ENCODE results near the gene SGMS1.
A peak's percentile ranks its signal among the peaks of the same experiment; 100 is the strongest.

Gene SGMS1

GRCh38 chr10:50397312-50398140, 226.2 kb downstream of the SGMS1 start:
- DNase-seq (ENCODE audit: low spot score), result no peak

- peak; percentile 73 for DNase-seq (ENCODE audit: low spot score)
Observed at GRCh38 chr10:50396491-50397311, 227.1 kb downstream of the SGMS1 start.

DNA sequence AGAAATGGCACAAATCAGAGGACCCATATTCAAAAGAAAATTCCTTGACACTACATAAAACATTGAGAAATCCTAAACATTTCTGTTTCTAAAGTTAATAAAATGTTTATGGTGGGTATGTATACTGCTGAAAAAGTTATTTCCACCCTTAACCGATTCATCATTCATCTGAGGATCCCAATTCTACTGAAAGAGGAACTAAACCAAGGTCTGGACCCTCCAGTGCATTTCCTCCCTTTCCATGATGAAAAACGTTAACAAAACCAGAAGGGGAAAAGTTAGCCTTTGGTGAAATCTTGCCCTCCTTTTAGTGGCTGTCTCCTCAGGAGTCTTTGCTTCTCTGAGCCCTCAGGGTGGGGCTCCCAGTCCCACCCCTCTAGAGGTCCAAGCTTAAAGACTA, 227.9 kb downstream of the SGMS1 start:
- DNase-seq (ENCODE audit: low spot score), result no peak

DNA sequence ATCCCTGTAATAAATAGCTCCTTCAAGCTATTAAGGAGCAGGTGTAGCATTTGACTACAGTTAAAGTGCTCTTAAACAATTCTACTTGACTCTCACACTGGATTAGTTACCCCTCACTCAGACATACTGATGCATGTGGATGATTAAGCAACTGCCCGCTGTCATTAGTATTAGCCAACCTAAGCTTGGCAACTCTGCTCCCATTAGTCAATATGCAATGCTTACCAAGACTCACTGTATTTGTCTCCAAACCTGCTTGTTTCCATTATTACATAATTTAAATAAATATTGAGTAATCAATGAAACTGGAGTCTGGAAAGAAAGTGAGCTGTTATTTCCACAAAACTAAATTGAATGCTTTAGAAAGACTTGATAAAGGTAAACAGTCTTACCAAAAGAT, 228.5 kb downstream of the SGMS1 start:
- no peak for DNase-seq (ENCODE audit: low spot score)

GRCh38 chr10:50394832-50395231, 228.9 kb downstream of the SGMS1 start:
- DNase-seq (ENCODE audit: low spot score), result no peak

DNA sequence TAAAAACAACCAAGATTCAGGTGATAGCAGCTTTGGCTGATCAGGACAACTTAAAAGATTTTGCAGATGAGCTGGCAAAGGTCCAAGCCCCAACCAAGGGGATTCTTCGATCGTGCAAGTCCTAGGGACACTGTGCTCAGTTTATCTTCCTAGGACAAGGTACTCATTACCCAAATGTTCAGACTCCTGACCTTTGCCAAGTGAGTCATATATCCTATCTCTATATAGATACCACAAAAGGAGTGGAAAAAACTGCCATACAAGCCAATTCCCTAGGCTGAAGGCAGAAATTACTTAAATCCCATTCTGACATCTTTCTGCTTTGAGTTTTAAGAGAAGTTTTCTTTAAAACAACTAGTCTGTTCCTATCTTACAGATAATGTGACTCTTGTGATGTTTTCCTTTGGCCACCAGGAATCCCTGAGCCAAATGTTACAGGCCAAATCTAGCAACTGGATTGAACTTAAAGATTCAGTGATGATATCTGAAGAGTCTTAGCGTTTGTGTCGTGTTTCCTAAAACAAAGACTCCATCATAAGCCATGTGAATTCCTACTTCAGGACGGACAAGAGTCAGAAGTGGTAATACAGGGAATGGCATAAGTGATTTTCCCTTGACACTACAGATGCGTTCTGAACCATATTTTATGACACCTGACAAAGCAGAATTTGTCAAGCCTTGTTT, 229.8 kb downstream of the SGMS1 start:
- DNase-seq (ENCODE audit: low spot score), result peak; percentile 40

DNA sequence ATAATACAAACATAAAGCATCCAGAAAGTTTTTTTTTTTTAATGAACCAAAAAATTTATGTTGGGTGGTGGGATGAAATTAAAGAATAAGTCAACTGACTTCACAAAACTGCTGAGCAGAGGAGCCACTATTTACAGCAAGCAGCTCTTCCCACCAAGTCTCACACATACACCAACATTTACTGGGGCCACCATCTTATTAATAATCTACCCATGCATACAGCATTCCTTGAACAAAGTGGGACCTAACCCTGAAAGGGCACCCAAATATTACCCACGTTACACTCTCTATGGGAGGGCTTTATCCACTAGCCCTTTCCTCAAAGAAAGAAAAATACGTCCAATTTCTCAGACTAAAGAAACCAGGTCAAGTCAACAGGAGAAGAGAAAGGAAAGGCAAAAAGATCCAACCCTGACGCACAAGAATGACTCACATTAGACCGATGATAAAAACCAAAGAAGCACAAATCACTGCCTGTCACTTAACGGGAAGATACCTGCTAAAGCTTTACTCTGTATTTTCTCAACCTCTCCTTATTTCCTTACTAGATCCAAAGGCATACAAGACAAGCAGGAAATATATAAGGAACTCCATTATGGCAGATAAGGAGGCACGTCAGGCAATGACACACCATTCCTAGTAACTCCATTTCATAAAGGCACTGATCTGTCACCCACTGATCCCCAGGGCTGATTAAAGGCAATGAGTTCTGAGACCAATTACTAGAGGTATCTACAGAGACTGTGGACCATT, 230.6 kb downstream of the SGMS1 start:
- peak; percentile 26 for DNase-seq (ENCODE audit: low spot score)

GRCh38 chr10:50392426-50392825, 231.3 kb downstream of the SGMS1 start:
- DNase-seq (ENCODE audit: low spot score), result no peak

DNA sequence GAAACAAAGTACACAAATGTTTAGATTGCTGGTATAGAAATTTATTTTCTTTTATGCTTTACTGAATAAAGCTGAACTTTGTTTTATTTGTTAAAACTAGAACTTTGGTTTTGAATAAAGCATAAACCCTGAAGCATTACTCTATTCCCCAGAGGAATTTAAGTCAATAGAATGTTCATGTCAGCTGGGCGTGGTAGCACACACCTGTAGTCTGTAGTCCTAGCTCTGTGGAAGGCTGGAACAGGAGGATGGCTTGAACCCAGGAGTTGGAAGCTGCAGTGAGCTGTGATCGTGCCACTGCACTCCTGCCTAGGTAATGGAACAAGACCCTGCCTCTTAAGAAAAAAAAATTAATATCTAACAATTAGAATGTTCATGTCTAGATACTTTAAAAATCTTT, 233.5 kb downstream of the SGMS1 start:
- DNase-seq (ENCODE audit: low spot score), result no peak

DNA sequence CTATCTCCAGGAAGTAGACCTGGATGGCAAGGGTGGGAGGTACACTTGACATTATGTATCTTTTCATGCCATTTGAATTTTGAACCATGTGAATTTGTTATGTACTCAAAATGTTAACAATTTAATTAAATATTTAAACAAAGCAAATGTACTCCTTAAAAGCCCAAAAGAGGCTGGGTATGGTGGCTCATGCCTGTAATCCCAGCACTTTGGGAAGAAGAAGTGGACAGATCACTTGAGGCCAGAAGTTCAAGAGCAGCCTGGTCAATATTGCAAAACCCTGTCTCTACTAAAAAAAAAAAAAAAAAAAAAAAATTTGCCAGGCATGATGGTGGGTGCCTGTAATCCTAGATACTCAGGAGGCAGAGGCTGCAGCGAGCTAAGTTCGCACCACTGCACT, 235.6 kb downstream of the SGMS1 start:
- no peak for DNase-seq (ENCODE audit: low spot score)

- DNase-seq (ENCODE audit: low spot score), result no peak
Observed at GRCh38 chr10:50387732-50388073, 236.1 kb downstream of the SGMS1 start.

GRCh38 chr10:50387007-50387731, 236.6 kb downstream of the SGMS1 start:
- no peak for DNase-seq (ENCODE audit: low spot score)

DNA sequence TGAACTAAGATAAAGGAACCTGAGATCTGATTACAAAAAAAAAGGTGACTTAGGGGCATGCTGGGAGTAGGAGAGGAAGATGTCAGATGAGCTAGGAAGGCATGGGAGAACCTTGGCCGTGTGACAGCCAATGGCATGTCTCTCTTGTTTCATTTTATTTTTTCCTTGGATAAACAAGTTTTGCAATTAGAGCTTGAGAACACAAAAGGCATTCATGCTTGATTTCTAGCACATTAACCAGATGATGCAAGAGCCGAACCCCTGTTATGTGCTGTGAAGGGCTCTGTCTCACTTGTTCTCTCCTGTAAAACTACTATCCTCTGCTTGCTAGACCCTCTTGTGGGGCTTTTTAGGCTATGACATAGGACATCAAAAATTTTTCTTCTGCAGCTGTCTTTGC, 238.1 kb downstream of the SGMS1 start:
- DNase-seq (ENCODE audit: low spot score), result no peak

GRCh38 chr10:50384898-50385297, 238.9 kb downstream of the SGMS1 start:
- DNase-seq (ENCODE audit: low spot score), result no peak

- DNase-seq (ENCODE audit: low spot score), result no peak
Observed at GRCh38 chr10:50384238-50384637, 239.5 kb downstream of the SGMS1 start.

DNA sequence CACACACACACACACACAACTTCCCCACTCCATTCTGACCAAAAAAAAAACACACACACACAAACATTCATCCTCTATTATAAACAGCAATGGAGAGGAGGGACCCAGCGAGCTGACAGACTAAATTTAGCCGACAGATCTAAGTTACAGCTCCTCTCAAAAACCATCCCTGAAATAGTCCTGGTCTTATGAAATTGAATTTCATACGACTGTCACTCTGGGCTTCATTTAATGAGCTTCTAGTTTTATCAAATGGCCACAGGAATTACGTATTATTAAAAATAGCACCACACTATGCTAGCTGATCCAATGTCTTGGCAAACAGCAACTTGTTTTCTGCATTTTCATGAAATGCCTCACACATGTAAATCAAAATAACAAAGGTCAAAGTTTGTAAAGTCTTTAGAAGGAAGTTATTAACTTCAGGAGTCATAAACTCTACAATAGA, 241.2 kb downstream of the SGMS1 start:
- DNase-seq (ENCODE audit: low spot score), result no peak

GRCh38 chr10:50381642-50382041, 242.1 kb downstream of the SGMS1 start:
- DNase-seq (ENCODE audit: low spot score), result no peak

- no peak for DNase-seq (ENCODE audit: low spot score)
Observed at GRCh38 chr10:50379616-50380015, 244.1 kb downstream of the SGMS1 start.

- no peak for DNase-seq (ENCODE audit: low spot score)
Observed at GRCh38 chr10:50375745-50376144, 248.0 kb downstream of the SGMS1 start.

GRCh38 chr10:50375051-50375452, 248.7 kb downstream of the SGMS1 start:
- peak; percentile 98 for DNase-seq (ENCODE audit: low spot score)

DNA sequence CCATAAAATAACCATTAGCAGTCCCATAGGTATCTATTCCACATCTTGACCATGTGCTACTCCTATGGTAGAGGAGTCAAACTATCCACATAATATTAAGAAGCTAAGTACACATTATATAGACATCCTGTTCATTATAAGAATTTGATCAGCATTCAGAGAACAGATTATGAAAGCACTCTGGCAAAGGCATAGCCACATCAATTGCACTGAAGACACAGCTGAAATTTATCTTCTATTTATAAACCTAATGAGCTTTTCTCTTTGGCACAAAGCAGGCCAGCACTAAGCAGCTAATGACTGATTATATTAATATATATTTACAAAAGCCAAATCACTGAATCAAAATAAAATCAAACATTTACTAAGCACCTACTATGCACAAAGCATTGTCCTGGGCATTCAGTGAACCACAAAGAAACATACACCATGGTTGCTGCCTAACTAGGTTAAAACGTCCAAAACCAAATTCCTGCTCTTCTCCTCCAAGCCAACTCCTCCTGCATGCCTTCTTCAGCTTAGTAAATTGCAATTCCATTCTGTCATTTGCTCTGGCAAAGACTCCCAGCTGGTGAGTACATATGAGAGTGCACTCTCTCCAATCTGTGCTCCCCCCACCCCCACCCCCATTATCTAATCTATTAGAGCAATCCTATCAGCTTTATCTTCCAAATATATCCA, 249.8 kb downstream of the SGMS1 start:
- peak; percentile 14 for DNase-seq (ENCODE audit: low spot score)

All from kidney tubule cell (primary cell).